ENCODE measurements around the gene NEO1.

NEO1 gene

DNA sequence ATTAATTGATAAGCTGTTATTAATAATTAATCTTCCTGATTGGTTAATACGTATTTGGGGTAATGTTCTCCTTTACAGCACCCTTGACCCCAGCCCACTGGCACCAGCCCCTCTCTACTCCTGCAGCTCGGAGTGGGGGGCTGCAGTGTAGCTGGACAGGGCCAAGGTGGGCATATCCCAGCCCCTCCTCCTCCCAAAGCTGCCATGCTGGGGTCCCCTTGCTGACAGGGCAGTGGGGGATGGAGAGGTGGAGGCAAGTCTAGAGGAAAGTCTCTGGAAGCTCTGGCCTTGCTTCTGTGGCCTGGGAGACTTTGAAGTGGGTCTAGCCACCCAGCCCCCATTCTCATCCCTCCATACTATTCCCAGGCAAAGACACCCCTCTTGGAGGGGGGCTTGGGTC, 280.7 kb downstream of the NEO1 start:
- H3K36me3 ChIP-seq (ENCODE audit: insufficient read depth, low read length) = no peaks in the 10 kb centered on the region
- no peaks in the 10 kb centered on the region for H3K9me2 ChIP-seq (ENCODE audit: low read depth, low read length)
- H3K27me3 ChIP-seq (ENCODE audit: insufficient read depth, low read length) = 0 out of 2 replicates have a peak, but pooled peaks cover 3% of the 10 kb centered on the region
- H3K4me1 ChIP-seq (ENCODE audit: insufficient read depth, low read length, severe bottlenecking) = no peaks in the 10 kb centered on the region
- H3K79me2 ChIP-seq (ENCODE audit: insufficient read depth, low read length) = no peaks in the 10 kb centered on the region
- no peaks in the 10 kb centered on the region for H3F3A ChIP-seq (ENCODE audit: insufficient read depth, low read length)
- H3K9me3 ChIP-seq (ENCODE audit: low read length) = no peaks in the 10 kb centered on the region
- no peak overlapping the region for H3K27ac ChIP-seq (ENCODE audit: low read depth, low read length, poor library complexity, severe bottlenecking)
- H3K4me2 ChIP-seq (ENCODE audit: low read length) = no peak overlapping the region
- H2AFZ ChIP-seq (ENCODE audit: low read length) = no peak overlapping the region
- TF ChIP-seq EZH2 (IDR thresholded peaks at IDR 0.05; ENCODE audit: borderline replicate concordance, low read length) = no peak
- TF ChIP-seq, protein P1, sequence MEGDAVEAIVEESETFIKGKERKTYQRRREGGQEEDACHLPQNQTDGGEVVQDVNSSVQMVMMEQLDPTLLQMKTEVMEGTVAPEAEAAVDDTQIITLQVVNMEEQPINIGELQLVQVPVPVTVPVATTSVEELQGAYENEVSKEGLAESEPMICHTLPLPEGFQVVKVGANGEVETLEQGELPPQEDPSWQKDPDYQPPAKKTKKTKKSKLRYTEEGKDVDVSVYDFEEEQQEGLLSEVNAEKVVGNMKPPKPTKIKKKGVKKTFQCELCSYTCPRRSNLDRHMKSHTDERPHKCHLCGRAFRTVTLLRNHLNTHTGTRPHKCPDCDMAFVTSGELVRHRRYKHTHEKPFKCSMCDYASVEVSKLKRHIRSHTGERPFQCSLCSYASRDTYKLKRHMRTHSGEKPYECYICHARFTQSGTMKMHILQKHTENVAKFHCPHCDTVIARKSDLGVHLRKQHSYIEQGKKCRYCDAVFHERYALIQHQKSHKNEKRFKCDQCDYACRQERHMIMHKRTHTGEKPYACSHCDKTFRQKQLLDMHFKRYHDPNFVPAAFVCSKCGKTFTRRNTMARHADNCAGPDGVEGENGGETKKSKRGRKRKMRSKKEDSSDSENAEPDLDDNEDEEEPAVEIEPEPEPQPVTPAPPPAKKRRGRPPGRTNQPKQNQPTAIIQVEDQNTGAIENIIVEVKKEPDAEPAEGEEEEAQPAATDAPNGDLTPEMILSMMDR (IDR thresholded peaks at IDR 0.05; ENCODE audit: low read length) = no peak
- H3K9ac ChIP-seq (ENCODE audit: low read length) = no peak overlapping the region
- no peak overlapping the region for H3K4me3 ChIP-seq (ENCODE audit: low read depth, low read length, poor library complexity, severe bottlenecking)
- no peaks in the 10 kb centered on the region for H4K20me1 ChIP-seq (ENCODE audit: insufficient read depth, low read length)

- no peak overlapping the region for H3K27ac ChIP-seq (ENCODE audit: low read depth, low read length, poor library complexity, severe bottlenecking)
- TF ChIP-seq EZH2 (IDR thresholded peaks at IDR 0.05; ENCODE audit: borderline replicate concordance, low read length) = no peak
- TF ChIP-seq, protein P1 (IDR thresholded peaks at IDR 0.05; ENCODE audit: low read length) = no peak
- no peak overlapping the region for H3K9ac ChIP-seq (ENCODE audit: low read length)
- no peaks in the 10 kb centered on the region for H3K9me2 ChIP-seq (ENCODE audit: low read depth, low read length)
- H3K4me2 ChIP-seq (ENCODE audit: low read length) = no peak overlapping the region
- no peaks in the 10 kb centered on the region for H3K9me3 ChIP-seq (ENCODE audit: low read length)
- no peaks in the 10 kb centered on the region for H3F3A ChIP-seq (ENCODE audit: insufficient read depth, low read length)
- H3K4me1 ChIP-seq (ENCODE audit: insufficient read depth, low read length, severe bottlenecking) = no peaks in the 10 kb centered on the region
- no peak overlapping the region for H3K4me3 ChIP-seq (ENCODE audit: low read depth, low read length, poor library complexity, severe bottlenecking)
- 0 out of 2 replicates have a peak, but pooled peaks cover 3% of the 10 kb centered on the region for H3K27me3 ChIP-seq (ENCODE audit: insufficient read depth, low read length)
- no peak overlapping the region for H2AFZ ChIP-seq (ENCODE audit: low read length)
- H3K36me3 ChIP-seq (ENCODE audit: insufficient read depth, low read length) = no peaks in the 10 kb centered on the region
- H3K79me2 ChIP-seq (ENCODE audit: insufficient read depth, low read length) = no peaks in the 10 kb centered on the region
- no peaks in the 10 kb centered on the region for H4K20me1 ChIP-seq (ENCODE audit: insufficient read depth, low read length)
These were observed 281.8 kb downstream of the NEO1 start for GRCh38 chr15:73334086-73334485.

- no peaks in the 10 kb centered on the region for H3K9me2 ChIP-seq (ENCODE audit: low read depth, low read length)
- H3K79me2 ChIP-seq (ENCODE audit: insufficient read depth, low read length) = no peaks in the 10 kb centered on the region
- no peak overlapping the region for H3K27ac ChIP-seq (ENCODE audit: low read depth, low read length, poor library complexity, severe bottlenecking)
- no peak overlapping the region for H2AFZ ChIP-seq (ENCODE audit: low read length)
- H3F3A ChIP-seq (ENCODE audit: insufficient read depth, low read length) = no peaks in the 10 kb centered on the region
- H3K9ac ChIP-seq (ENCODE audit: low read length) = no peak overlapping the region
- TF ChIP-seq, protein P1 (IDR thresholded peaks at IDR 0.05; ENCODE audit: low read length) = no peak
- no peak for TF ChIP-seq EZH2 (IDR thresholded peaks at IDR 0.05; ENCODE audit: borderline replicate concordance, low read length)
- H3K4me1 ChIP-seq (ENCODE audit: insufficient read depth, low read length, severe bottlenecking) = no peaks in the 10 kb centered on the region
- H3K27me3 ChIP-seq (ENCODE audit: insufficient read depth, low read length) = 0 out of 2 replicates have a peak, but pooled peaks cover 3% of the 10 kb centered on the region
- no peaks in the 10 kb centered on the region for H3K9me3 ChIP-seq (ENCODE audit: low read length)
- no peaks in the 10 kb centered on the region for H4K20me1 ChIP-seq (ENCODE audit: insufficient read depth, low read length)
- H3K4me2 ChIP-seq (ENCODE audit: low read length) = no peak overlapping the region
- H3K36me3 ChIP-seq (ENCODE audit: insufficient read depth, low read length) = no peaks in the 10 kb centered on the region
- H3K4me3 ChIP-seq (ENCODE audit: low read depth, low read length, poor library complexity, severe bottlenecking) = no peak overlapping the region
These were observed 282.8 kb downstream of the NEO1 start for GRCh38 chr15:73335026-73335425.

All from OCI-LY1 (cell line).